K562 (cell line): Measurements from ENCODE around the gene PKLR. TPM values are rescaled to one million over a fixed set of nuclear protein-coding genes. Genes with fewer than 3 reads are reported as not detected.

Source experiments
- ATAC-seq: fragments of 200-7000 bp; cut with Tn5 transposase; 3 replicates; pipeline ENCODE4 v1.9.1; 2020; ENCODE audit warnings: moderate library complexity
- BruUV-seq: library from RNA; stranded (reverse); fragments of 400-500 nt; replicated peaks from 2 replicates; lab custom pipeline; 2021; lab: Mats Ljungman, UMichigan
- CTCF ChIA-PET: fragments of 300-600 bp; formaldehyde crosslinking; extraction: SDS; loops from one replicate; lab custom pipeline; 2021; ENCODE audit warnings: low intra/inter-chr PET ratio; lab: Yijun Ruan, JAX
- POLR2A ChIA-PET: fragments of 300-600, 350-650 bp; sonication (Branson Sonifier 250); formaldehyde crosslinking; extraction: SDS; loops from one replicate; lab custom pipeline; 2021; ENCODE audit warnings: antibody characterized with exemption, inconsistent platforms; lab: Yijun Ruan, JAX
- DNase-seq, 4 experiments: peaks; one replicate each; pipeline versions ENCODE4 v3.0.0 to v3.0.0-alpha.2; 2011 to 2018; ENCODE audit warnings: low spot score in 3 of 4, mixed read lengths in 3 of 4; ENCODE audit errors: extremely low read depth in 1 of 4
- FAIRE-seq: peaks from 2 replicates; lab custom pipeline; 2011; peaks lifted over from hg19 to GRCh38; lab: Jason Lieb, UNC
- H2AFZ ChIP-seq: 2 replicates; pipeline ENCODE4 v1.6.0; 2011; ENCODE audit warnings: low read depth, low read length, control low read depth, inconsistent platforms
- H3K27ac ChIP-seq: fragments of 200-600 bp; 3 replicates; pipeline ENCODE4 v1.8.0; 2011; ENCODE audit warnings: low read depth, mild to moderate bottlenecking, control low read depth, inconsistent platforms, low read length, moderate library complexity, mixed read lengths; ENCODE audit errors: extremely low read depth
- H3K27me3 ChIP-seq, 2 experiments: fragments of 300-600 bp in 1 of 2; 2 replicates in 1 of 2; 3 replicates in 1 of 2; pipeline versions ENCODE4 v1.6.0 to v1.8.0; 2011; ENCODE audit warnings: inconsistent platforms in 2 of 2, low read length in 2 of 2, mild to moderate bottlenecking in 1 of 2, mixed read lengths in 1 of 2, moderate library complexity in 1 of 2; ENCODE audit not compliant: control insufficient read depth in 2 of 2, insufficient read depth in 2 of 2
- H3K36me3 ChIP-seq: fragments of 300-600 bp; 3 replicates; pipeline ENCODE4 v1.8.0; 2011; ENCODE audit warnings: mild to moderate bottlenecking, low read length, inconsistent platforms; ENCODE audit not compliant: control insufficient read depth, insufficient read depth
- H3K4me1 ChIP-seq, 2 experiments: fragments of 200-600 bp in 1 of 2; replicated peaks in 1 of 2; 2 replicates in 1 of 2; 3 replicates in 1 of 2; pipeline versions ENCODE4 v1.5.1 to v1.8.0; 2011; ENCODE audit warnings: inconsistent platforms in 2 of 2, low read length in 2 of 2, mild to moderate bottlenecking in 1 of 2, mixed read lengths in 1 of 2, moderate library complexity in 1 of 2; ENCODE audit not compliant: control insufficient read depth in 2 of 2, insufficient read depth in 2 of 2
- H3K4me2 ChIP-seq: 2 replicates; pipeline ENCODE4 v1.6.1; 2011; ENCODE audit warnings: low read length, control low read depth, inconsistent platforms, mixed read lengths; ENCODE audit not compliant: insufficient read depth
- H3K4me3 ChIP-seq: fragments of 200-600 bp; sonication (generic), shearing (Covaris generic); 2 replicates; pipeline ENCODE4 v1.5.1; 2016; ENCODE audit warnings: control low read depth, inconsistent platforms
- H3K79me2 ChIP-seq: fragments of 200-600 bp; 3 replicates; pipeline ENCODE4 v1.8.0; 2011; ENCODE audit warnings: low read length, inconsistent platforms; ENCODE audit not compliant: control insufficient read depth, insufficient read depth
- H3K9ac ChIP-seq, 2 experiments: 2 replicates each; pipeline versions ENCODE4 v1.6.0 to v1.6.1; 2011; ENCODE audit warnings: low read depth in 2 of 2, low read length in 2 of 2, control low read depth in 1 of 2, inconsistent platforms in 1 of 2, mild to moderate bottlenecking in 1 of 2, mixed read lengths in 1 of 2; ENCODE audit not compliant: insufficient read depth in 1 of 2
- H3K9me1 ChIP-seq: one replicate; pipeline ENCODE4 v1.6.0; 2011; ENCODE audit warnings: inconsistent platforms, mild to moderate bottlenecking, low read length, moderate library complexity; ENCODE audit not compliant: control insufficient read depth, insufficient read depth
- H3K9me3 ChIP-seq: replicated peaks from 2 replicates; pipeline ENCODE4 v1.5.1; 2011; ENCODE audit warnings: low read depth, low read length, inconsistent platforms; ENCODE audit not compliant: control insufficient read depth, insufficient read depth
- H4K20me1 ChIP-seq: replicated peaks from 2 replicates; pipeline ENCODE4 v1.6.1; 2011; ENCODE audit warnings: low read length, inconsistent platforms, mixed read lengths; ENCODE audit not compliant: control insufficient read depth, insufficient read depth
- BRCA1 ChIP-seq, 2 experiments: fragments of 450-650 bp in 1 of 2; sonication (generic) in 1 of 2; formaldehyde crosslinking in 1 of 2; IDR thresholded peaks; 2 replicates each; pipeline versions ENCODE4 v1.5.0 to v1.6.1; 2017 to 2020; ENCODE audit warnings: mild to moderate bottlenecking in 1 of 2, missing genetic modification reagents in 1 of 2
- ERF ChIP-seq: fragments of 450-650 bp; formaldehyde crosslinking; IDR thresholded peaks from 2 replicates; pipeline ENCODE4 v1.4.0; 2020; ENCODE audit warnings: mild to moderate bottlenecking, mixed read lengths
- KDM1A ChIP-seq, 2 experiments: fragments of 450-650 bp; IDR thresholded peaks; 2 replicates each; pipeline ENCODE4 v1.6.1; 2016; ENCODE audit warnings: mild to moderate bottlenecking in 2 of 2
- MYC ChIP-seq, 2 experiments: fragments of 250-450 bp in 1 of 2; sonication (Bioruptor Pico) in 1 of 2; IDR thresholded peaks; 2 replicates each; pipeline versions ENCODE4 v1.5.1 to v1.6.1; 2012 to 2021; ENCODE audit warnings: low read depth in 2 of 2, borderline replicate concordance in 1 of 2, improper control_type of control experiment in 1 of 2, low read length in 1 of 2, mild to moderate bottlenecking in 1 of 2, moderate library complexity in 1 of 2
- SMAD4 ChIP-seq: fragments of 250-450 bp; sonication (Bioruptor Pico); conservative IDR thresholded peaks from 2 replicates; pipeline ENCODE4 v1.8.0; 2021; ENCODE audit warnings: inconsistent platforms, mild to moderate bottlenecking, moderate library complexity
- ZKSCAN8 ChIP-seq: fragments of 200-800 bp; sonication (Bioruptor generic); IDR thresholded peaks from 2 replicates; pipeline ENCODE4 v1.6.1; 2016; ENCODE audit warnings: missing genetic modification characterization, missing compliant biosample characterization
- ZNF197 ChIP-seq: fragments of 200-800 bp; sonication (Bioruptor generic); IDR thresholded peaks from 2 replicates; pipeline ENCODE4 v1.6.1; 2016; ENCODE audit warnings: low read depth, missing genetic modification characterization, missing compliant biosample characterization
- ZNF76 ChIP-seq: fragments of 250-450 bp; sonication (Bioruptor Pico); IDR thresholded peaks from 2 replicates; pipeline ENCODE4 v1.4.0; 2020; ENCODE audit warnings: mild to moderate bottlenecking, moderate library complexity, borderline replicate concordance
- ZNF830 ChIP-seq: fragments of 250-450 bp; sonication (Bioruptor Pico); IDR thresholded peaks from 2 replicates; pipeline ENCODE4 v1.5.0; 2021; ENCODE audit warnings: mild to moderate bottlenecking
- WGBS: fragments of 100-300 bp; shearing (Covaris generic); methylation state at CpG from one replicate; pipeline ENCODE4 v1.1.6; 2016; ENCODE audit warnings: low coverage, mixed read lengths; ENCODE audit not compliant: insufficient coverage; ENCODE audit errors: missing lambda C conversion rate; 5-methylcytosine and 5-hydroxymethylcytosine counted together
- in situ Hi-C: fragments of 300-500 bp; cut with MboI; formaldehyde crosslinking; loops from 4 replicates; pipeline ENCODE4 v1.15.0; 2018; ENCODE audit warnings: inconsistent platforms, mixed read lengths
- intact Hi-C: fragments of 100-400 bp; cut with micrococcal nuclease; formaldehyde crosslinking; loops from 2 replicates; pipeline ENCODE4 v1.14.2; 2022
- polyA plus RNA-seq, 8 experiments: library from polyadenylated mRNA; depleted of rRNA in 4 of 8; stranded (reverse) in 5 of 8; unstranded in 3 of 8; fragments of >200 nt; fragmentation: Nextera tagmentation in 2 of 8; fragmentation: Illumina TruSeq in 1 of 8; extraction: Ambion mirVana in 2 of 8; extraction: Trizol in 1 of 8; gene quantifications; 2 replicates each; pipeline versions ENCODE4 v1.2.1 to v1.2.3, GENCODE V29; 2011 to 2014; ENCODE audit warnings: inconsistent platforms in 1 of 8, missing spikeins in 1 of 8
- total RNA-seq, 7 experiments: library from RNA; depleted of rRNA in 6 of 7; stranded (reverse); fragments of >200 nt in 6 of 7; fragmentation: Illumina TruSeq in 2 of 7; extraction: Trizol in 2 of 7; gene quantifications; 2 replicates each; pipeline versions ENCODE4 v1.2.1 to v1.2.3, GENCODE V29; 2011 to 2021; ENCODE audit warnings: low replicate concordance in 1 of 7
- TF ChIP-seq, protein P1 (sequence below): conservative IDR thresholded peaks from 2 replicates; pipeline ENCODE4 v1.6.1; 2011; ENCODE audit warnings: low read depth, mild to moderate bottlenecking, low read length; ENCODE audit not compliant: control insufficient read depth
- TF ChIP-seq, protein P2 (sequence below): IDR thresholded peaks from 2 replicates; pipeline ENCODE4 v1.6.1; 2012; ENCODE audit warnings: low read depth, low read length, improper control_type of control experiment, borderline replicate concordance
- TF ChIP-seq, protein P3 (sequence below): fragments of 250-450 bp; sonication (Bioruptor Pico); IDR thresholded peaks from 2 replicates; pipeline ENCODE4 v1.9.0; 2021; ENCODE audit warnings: mild to moderate bottlenecking
- TF ChIP-seq, protein P4 (sequence below): sonication (generic); formaldehyde crosslinking; IDR thresholded peaks from 2 replicates; pipeline ENCODE4 v1.8.1; 2023; ENCODE audit warnings: missing genetic modification reagents, mild to moderate bottlenecking, borderline replicate concordance

The PKLR gene
- total and polyA plus RNA-seq, 9 of the 15 experiments (the other 6 are each of a cell fraction or from before 2014, with no cell fraction given): 10.7 to 78.4 (median 38.2) TPM

DNA sequence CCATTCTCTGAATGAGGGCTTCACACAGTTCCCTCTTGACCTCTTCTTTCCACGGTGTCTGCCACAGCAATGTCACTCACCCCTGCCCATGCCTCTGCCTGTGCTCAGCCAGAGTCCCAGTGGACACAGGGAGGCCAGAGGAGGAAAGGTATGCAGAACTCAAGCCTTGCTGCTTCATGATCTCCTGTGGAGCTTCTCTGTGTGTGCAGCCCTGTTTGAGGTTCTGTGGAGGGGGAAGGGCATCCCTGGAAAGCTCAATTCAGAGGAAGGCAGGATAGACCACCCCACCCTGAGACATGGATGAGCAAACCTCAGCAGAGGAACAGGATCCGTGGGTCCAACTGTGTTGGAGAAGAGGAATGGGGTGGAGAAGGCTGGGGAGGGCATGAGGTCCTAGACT lies 22.0 kb downstream of the PKLR start:
- peaks cover 18 to 41% of the 10 kb centered on the region in 2 experiments; a peak in 4 of 5 replicates for H3K4me1 ChIP-seq
- H3K79me2 ChIP-seq: no peaks in the 10 kb centered on the region; the same call in 2 of the 3 replicates
- CTCF ChIA-PET: interaction anchor here (0.6 kb wide), 1 partner anchor 37 kb away, joined by 4 read pairs; no protein-coding TSS in a partner anchor
- H4K20me1 ChIP-seq: no peaks in the 10 kb centered on the region
- no peak overlapping the region for H2AFZ ChIP-seq
- in situ Hi-C loops: no loop called here
- BruUV-seq: no TSS peak
- no peak for FAIRE-seq
- H3K27me3 ChIP-seq: no peaks in the 10 kb centered on the region
- no peak for DNase-seq
- H3K36me3 ChIP-seq: peaks cover 10% of the 10 kb centered on the region; the same call in 2 of the 3 replicates
- peak overlapping the region in 1 of 2 experiments; percentile 70; a peak in 1 of 4 replicates for H3K9ac ChIP-seq
- H3K4me3 ChIP-seq: no peak overlapping the region
- no peaks in the 10 kb centered on the region for H3K9me1 ChIP-seq
- no peaks in the 10 kb centered on the region for H3K9me3 ChIP-seq
- H3K4me2 ChIP-seq: no peak overlapping the region
- WGBS: 56% methylated on average over 2 of the region's 2 CpGs
- intact Hi-C loops: no loop called here
- POLR2A ChIA-PET: no interaction called here
- no peak for ATAC-seq
- no peak overlapping the region for H3K27ac ChIP-seq
- TF ChIP-seq, protein P1, sequence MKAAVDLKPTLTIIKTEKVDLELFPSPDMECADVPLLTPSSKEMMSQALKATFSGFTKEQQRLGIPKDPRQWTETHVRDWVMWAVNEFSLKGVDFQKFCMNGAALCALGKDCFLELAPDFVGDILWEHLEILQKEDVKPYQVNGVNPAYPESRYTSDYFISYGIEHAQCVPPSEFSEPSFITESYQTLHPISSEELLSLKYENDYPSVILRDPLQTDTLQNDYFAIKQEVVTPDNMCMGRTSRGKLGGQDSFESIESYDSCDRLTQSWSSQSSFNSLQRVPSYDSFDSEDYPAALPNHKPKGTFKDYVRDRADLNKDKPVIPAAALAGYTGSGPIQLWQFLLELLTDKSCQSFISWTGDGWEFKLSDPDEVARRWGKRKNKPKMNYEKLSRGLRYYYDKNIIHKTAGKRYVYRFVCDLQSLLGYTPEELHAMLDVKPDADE: no peak
- TF ChIP-seq ZNF197 (no peak), ZNF76 (CRISPR knock-in tag) (no peak), SMAD4 (CRISPR knock-in tag) (no peak), KDM1A (IDR thresholded peaks at IDR 0.05) (no peak), ZKSCAN8 (CRISPR knock-in tag) (no peak), ZNF830 (CRISPR knock-in tag) (no peak), ERF (CRISPR knock-in tag) (no peak), MYC (IDR thresholded peaks at IDR 0.05; ENCODE audit: low read depth, low read length) (no peak), MYC (CRISPR knock-in tag; IDR thresholded peaks at IDR 0.05; ENCODE audit: borderline replicate concordance, low read depth) (no peak), BRCA1 (IDR thresholded peaks at IDR 0.05) (no peak), BRCA1 (CRISPR knock-in tag; IDR thresholded peaks at IDR 0.05) (no peak)
- TF ChIP-seq, protein P2, sequence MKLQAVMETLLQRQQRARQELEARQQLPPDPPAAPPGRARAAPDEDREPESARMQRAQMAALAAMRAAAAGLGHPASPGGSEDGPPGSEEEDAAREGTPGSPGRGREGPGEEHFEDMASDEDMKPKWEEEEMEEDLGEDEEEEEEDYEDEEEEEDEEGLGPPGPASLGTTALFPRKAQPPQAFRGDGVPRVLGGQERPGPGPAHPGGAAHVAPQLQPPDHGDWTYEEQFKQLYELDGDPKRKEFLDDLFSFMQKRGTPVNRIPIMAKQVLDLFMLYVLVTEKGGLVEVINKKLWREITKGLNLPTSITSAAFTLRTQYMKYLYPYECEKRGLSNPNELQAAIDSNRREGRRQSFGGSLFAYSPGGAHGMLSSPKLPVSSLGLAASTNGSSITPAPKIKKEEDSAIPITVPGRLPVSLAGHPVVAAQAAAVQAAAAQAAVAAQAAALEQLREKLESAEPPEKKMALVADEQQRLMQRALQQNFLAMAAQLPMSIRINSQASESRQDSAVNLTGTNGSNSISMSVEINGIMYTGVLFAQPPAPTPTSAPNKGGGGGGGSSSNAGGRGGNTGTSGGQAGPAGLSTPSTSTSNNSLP: no peak
- TF ChIP-seq, protein P3, sequence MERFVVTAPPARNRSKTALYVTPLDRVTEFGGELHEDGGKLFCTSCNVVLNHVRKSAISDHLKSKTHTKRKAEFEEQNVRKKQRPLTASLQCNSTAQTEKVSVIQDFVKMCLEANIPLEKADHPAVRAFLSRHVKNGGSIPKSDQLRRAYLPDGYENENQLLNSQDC (CRISPR knock-in tag): no peak
- TF ChIP-seq, protein P4, sequence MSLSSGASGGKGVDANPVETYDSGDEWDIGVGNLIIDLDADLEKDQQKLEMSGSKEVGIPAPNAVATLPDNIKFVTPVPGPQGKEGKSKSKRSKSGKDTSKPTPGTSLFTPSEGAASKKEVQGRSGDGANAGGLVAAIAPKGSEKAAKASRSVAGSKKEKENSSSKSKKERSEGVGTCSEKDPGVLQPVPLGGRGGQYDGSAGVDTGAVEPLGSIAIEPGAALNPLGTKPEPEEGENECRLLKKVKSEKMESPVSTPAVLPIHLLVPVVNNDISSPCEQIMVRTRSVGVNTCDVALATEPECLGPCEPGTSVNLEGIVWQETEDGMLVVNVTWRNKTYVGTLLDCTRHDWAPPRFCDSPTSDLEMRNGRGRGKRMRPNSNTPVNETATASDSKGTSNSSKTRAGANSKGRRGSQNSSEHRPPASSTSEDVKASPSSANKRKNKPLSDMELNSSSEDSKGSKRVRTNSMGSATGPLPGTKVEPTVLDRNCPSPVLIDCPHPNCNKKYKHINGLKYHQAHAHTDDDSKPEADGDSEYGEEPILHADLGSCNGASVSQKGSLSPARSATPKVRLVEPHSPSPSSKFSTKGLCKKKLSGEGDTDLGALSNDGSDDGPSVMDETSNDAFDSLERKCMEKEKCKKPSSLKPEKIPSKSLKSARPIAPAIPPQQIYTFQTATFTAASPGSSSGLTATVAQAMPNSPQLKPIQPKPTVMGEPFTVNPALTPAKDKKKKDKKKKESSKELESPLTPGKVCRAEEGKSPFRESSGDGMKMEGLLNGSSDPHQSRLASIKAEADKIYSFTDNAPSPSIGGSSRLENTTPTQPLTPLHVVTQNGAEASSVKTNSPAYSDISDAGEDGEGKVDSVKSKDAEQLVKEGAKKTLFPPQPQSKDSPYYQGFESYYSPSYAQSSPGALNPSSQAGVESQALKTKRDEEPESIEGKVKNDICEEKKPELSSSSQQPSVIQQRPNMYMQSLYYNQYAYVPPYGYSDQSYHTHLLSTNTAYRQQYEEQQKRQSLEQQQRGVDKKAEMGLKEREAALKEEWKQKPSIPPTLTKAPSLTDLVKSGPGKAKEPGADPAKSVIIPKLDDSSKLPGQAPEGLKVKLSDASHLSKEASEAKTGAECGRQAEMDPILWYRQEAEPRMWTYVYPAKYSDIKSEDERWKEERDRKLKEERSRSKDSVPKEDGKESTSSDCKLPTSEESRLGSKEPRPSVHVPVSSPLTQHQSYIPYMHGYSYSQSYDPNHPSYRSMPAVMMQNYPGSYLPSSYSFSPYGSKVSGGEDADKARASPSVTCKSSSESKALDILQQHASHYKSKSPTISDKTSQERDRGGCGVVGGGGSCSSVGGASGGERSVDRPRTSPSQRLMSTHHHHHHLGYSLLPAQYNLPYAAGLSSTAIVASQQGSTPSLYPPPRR: no peak
